Measurements from ENCODE around the gene SP5. TPM values are rescaled to one million over a fixed set of nuclear protein-coding genes. Genes with fewer than 3 reads are reported as not detected.
"Not testable (repeated sequence)": the region's sequence is repeated elsewhere in the genome, so short reads cannot be mapped to it uniquely, and the experiment has no call there.

Gene SP5
- total RNA-seq, 1 experiment from 2014 or later, result not detected

- DNase-seq (ENCODE audit: low read depth), result peak; percentile 6
These were observed 3.9 kb upstream of the SP5 start for GRCh38 chr2:170711196-170711773.

- no peak for DNase-seq (ENCODE audit: low read depth)
These were observed 3.1 kb upstream of the SP5 start for GRCh38 chr2:170711774-170712652.

DNA sequence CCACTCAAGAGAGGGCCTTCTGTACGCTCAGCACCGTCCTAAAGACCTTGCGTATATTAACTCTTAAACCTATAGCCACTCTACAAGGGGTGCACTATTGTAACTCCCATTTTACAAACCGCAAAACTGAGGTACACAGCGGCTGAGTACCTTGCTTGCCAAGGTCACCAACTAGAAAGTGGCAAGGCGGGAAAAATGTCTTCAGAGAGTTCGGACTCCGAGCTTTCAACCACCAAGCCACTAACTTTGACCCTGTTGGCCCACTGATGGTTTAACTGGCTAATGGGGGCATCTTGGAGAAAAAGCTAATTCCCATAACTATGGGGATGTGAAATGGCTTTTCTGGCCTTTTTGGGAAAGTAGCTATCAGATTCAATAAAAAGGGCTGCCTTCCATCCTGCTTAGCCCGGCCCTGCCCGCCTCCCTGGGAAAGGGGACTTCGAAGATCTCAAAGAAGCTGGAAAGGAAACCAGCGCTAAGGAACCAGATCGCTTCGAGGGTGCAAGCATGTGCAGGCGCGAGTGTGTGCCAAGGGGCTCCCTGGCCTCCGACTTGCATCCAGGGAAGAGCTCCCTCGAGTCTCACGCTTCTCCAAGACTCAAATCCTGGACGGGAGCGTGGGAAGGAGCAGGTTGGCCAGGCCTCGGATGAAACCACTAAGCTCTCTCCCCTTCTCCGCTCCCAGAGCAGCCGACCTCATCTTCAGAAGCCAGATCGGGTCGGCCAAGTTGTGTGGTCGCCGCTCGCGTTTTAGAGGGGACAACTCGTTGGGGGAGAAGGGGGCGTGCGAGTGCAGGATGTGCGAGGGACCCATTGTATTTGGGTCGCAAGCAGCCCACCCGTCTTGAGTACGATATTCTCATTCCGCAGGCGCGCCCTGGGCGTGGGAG lies 2.2 kb upstream of the SP5 start:
- no peak for DNase-seq (ENCODE audit: low read depth)

GRCh38 chr2:170713543-170714380 lies 1.4 kb upstream of the SP5 start:
- DNase-seq (ENCODE audit: low read depth), result no peak

GRCh38 chr2:170714381-170715061 lies 616 bp upstream of the SP5 start:
- DNase-seq (ENCODE audit: low read depth), result peak; percentile 44

GRCh38 chr2:170715932-170716777 lies 1.0 kb downstream of the SP5 start:
- DNase-seq (ENCODE audit: low read depth), result no peak

GRCh38 chr2:170716851-170717598 lies 1.9 kb downstream of the SP5 start:
- no peak for DNase-seq (ENCODE audit: low read depth)

GRCh38 chr2:170717599-170717963 lies 2.4 kb downstream of the SP5 start:
- no peak for DNase-seq (ENCODE audit: low read depth)

GRCh38 chr2:170717991-170718589 lies 3.0 kb downstream of the SP5 start:
- no peak for DNase-seq (ENCODE audit: low read depth)

DNA sequence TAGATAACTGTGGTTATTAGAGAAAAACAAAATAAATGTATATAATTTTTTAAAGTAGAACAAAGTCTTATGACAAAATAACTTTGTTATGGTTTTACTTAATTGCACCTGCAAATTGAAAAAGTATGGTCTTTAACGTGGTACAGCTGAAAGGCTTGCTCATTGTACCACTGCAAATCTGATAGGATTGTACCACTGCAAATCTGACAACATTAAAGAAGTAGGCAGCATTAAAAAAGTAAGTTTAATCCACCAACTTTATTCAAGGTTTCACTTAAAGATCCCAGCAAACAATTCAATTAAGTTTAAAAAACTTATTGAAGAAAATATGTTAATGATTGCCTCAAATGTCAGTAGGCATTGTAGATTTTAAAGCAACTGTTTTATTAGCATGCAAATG lies 4.7 kb downstream of the SP5 start:
- no peak for DNase-seq (ENCODE audit: low read depth)

- DNase-seq (ENCODE audit: low read depth), result no peak
These were observed 6.5 kb downstream of the SP5 start for GRCh38 chr2:170721678-170722077.

- no peak for DNase-seq (ENCODE audit: low read depth)
These were observed 7.2 kb downstream of the SP5 start for GRCh38 chr2:170722301-170722700.

- no peak for DNase-seq (ENCODE audit: low read depth)
These were observed 8.4 kb downstream of the SP5 start for GRCh38 chr2:170723446-170723958.

DNA sequence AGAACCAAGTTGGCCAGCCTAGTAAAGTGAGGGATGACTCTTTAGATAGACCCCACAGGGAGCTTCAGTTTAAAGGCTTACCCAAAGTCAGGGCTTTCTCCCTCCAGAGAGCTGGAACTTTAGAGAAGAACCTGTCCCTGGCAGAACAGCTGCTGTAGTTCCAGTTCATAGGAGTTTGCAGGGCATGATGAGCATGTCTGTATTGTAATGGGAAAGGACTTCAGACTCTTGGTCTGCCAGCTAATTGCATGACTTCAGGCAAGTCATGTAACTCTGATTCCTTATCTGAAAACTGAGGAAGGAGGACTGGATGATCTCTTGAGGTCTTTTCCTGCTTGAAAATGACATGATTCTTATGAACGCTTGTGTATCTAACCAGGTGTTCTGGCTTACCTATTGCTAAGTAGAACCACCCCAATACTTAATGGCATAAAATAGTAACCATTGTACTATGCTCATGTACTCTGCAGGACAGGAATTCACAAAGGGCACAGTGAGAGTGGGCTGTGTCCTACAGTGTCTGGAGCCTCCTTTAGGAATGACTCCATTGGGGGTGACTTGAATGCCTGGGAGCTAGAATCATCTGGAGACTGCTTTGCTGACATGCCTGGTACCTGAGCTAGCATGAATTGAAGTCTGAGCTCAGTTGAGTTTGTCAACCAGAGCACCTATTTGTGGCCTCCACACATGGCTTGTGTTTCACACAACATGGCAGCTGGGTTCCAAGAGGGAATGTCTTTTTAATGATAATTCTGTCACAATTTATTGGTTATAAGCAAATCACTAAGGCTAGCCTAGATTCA lies 18.9 kb downstream of the SP5 start:
- DNase-seq (ENCODE audit: low read depth), result no peak

DNA sequence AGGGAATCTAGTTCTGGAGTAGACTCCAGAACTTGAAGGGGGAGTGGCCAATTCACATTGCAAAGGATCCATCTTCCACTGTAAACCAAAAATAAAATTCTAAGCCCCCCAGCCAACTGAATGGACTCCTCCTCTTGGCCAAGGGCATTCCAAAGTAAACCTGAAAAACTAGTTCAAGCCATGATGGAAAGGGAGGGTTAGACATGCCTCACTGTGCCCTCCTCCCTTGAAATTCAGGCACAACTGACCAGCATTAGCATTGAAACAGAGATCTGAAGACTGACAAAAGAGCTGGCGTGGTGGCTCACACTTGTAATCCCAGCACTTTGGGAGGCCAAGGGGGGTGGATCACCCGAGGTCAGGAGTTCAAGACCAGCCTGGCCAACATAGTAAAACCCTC lies 19.5 kb downstream of the SP5 start:
- DNase-seq (ENCODE audit: low read depth), result not testable (repeated sequence)

DNA sequence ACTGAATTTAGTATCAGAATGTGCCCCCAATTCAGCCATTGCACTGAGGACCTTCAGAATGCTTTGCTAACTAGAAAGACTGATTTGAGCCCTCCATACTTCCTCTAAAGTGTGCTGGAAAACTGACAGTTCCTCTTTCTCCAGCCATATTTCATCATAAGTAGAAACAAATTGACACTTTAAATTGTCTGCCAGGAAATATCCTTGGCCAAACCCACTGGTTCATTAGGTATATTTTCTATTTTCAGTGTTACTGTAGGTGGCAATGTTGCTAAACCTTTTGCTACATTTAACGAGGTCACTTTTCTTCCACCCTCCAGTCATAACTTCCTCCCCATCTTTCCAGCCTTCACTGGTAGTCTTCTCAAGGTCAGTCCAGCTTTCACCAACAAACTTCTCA lies 21.5 kb downstream of the SP5 start:
- no peak for DNase-seq (ENCODE audit: low read depth)

DNA sequence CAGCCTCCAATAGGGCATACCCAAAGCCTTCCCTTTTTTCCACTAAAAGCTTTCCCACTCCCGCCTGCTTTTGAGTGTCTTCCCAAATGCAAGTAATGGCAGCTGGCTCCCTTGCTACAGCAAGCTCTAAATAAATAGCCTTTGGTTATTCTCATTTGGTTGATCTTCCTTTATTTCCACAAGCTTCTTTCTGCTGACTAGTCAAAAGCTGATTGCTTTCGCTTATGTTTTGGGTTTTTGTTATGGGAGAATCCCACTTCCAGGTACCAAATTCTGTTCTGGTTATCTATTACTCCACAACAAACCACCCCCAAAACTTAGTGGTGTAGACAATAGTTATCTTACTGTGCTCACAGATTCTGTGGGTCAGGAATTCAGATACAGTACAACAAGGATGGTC lies 22.3 kb downstream of the SP5 start:
- DNase-seq (ENCODE audit: low read depth), result no peak

- no peak for DNase-seq (ENCODE audit: low read depth)
These were observed 22.7 kb downstream of the SP5 start for GRCh38 chr2:170737821-170738220.
